Activated T-cell treated with anti-CD3 and anti-CD28 coated beads for 1 hour (primary cell): ENCODE data around the gene HDLBP.

Experiments used
- DNase-seq: peaks from one replicate; pipeline ENCODE4 v3.0.0-alpha.2; 2020; ENCODE audit warnings: low read depth

Gene HDLBP

DNA sequence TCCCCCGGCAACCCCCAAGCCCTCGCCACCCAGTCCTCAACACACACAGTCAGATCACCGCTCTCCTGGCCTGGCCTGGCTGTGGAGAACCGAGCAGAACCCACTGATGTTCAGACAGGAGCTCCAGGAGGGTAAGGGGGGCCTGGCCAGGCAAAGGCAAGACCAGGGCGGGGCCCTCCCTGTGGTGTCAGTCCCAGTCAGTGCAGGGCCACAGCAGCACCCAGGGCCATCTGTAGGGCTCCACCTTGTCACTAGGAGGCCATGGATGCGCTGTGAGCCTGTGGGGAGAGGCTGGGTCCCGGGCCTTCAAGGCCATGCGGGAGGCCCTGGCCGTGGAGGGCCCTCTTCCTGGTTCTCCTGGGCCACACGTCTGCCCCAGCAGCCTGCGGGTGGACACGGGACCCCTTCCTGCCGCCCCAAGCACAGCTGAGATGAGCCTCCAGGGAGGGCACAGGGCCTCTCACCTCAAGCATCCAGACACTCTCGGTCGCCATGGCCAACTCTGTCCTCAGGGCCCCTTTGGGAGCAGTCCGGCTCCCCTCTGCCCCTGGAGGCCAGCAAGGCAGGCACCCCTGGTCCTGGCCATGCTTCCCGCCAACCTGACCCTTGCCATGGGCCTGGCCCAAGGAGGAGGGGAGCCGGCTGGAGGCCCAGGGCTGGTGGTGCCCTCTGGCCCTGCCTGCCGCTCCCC lies 125.0 kb downstream of the HDLBP start:
- DNase-seq, result no peak

DNA sequence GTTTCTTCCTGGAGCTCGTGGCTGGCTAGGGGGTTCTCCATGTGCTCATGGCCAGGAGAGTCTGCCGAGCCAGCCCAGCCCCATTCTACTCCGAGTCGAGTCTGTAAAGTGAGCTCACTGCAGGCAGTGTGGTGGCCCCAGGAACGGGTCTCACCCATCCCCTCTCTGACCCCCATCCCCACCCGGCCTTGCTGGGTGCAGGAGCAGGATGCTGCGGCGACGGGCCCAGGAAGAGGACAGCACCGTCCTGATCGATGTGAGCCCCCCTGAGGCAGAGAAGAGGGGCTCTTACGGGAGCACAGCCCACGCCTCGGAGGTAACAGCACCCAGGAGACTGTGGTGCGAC lies 125.6 kb downstream of the HDLBP start:
- DNase-seq, result no peak

DNA sequence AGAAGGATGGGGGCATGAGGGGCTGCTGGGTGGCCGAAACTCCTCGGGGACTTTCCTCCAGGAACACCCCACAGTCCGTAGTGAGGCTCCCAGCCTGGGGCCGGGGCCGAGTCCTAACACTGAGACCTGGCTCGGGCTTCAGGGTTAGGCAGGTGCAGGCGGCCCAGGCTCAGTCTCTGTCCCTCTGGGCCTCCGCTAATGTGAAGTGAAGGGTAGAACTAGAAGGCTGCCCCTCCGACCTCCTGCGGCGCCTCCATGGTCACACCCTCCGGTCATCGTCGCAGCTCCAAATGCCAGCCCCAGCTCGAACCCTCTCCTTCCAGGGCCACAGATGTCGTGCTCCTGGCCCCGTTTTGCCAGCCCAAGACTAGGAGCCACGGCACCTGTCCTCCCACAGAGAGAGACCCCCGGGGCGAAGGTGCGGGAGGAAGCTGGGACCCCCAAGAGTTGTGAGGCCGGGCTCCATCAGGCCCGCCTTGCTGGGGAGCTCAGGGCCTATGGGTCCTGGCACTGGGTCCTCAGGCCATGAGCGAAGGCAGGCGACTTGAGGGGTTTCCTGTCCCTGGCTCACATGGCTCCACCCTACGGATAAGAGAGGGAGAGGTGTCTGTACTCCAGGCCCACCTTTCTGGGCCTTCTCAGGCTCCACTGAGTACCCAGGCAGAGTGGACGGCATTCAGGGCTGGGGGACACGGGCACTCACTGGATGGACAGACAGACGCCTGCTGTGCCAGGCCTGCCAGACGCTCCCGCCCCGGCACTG lies 126.2 kb downstream of the HDLBP start:
- no peak for DNase-seq

DNA sequence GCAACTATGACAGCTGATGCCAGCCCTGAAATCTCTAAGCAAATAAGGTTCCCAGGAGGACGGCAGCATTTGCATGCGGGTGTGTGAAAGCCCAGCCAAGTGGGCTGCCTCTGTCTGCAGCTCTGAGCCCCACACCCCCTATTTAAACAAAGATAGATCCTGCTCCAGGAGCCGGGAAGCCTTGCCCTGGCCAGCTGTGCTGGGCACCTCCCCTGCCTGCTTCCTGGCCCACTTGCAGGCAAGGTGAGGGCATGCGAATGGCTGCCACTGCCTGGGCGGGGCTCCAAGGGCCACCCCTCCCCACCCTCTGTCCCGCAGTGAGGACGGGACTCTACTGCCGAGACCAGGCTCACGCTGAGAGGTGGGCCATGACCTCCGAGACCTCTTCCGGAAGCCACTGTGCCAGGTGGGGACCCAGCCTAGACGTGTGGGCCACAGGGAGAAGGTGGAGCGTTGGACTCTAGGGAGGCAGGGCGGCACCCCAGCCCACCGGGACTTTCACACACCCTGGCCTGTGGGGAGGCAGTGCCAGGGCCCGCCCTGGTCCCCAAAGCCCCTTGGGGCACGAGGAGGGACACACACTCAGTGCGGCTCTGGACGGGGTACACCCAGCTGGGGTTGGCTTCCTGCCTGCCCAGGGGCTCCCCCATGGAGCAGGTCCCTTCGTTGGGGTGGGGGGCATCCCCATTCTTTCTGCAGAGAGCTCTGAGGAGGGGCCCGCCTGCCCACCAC lies 126.9 kb downstream of the HDLBP start, which contains the start of gene ANO7:
Gene ANO7 (plus strand): TSS at position 317 of the 732 bp plus-strand sequence. CDS start 1,387 bp downstream, outside the sequence.
- no peak for DNase-seq

DNA sequence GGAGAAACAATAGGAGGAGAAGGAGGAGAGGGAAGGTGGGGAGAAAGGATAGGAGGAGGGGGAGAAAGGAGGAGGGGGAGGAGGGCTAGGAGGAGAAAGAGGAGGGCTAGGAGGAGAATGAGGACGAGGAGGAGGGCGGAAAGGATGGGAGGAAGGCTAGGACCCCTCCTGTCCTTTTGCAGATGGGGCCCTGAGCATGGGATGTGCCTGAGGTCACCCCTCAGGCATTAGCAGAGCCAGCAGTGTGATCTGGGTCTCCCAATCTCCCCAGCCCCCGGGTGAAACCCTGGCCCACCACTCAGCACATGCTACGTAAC lies 127.6 kb downstream of the HDLBP start:
- no peak for DNase-seq

DNA sequence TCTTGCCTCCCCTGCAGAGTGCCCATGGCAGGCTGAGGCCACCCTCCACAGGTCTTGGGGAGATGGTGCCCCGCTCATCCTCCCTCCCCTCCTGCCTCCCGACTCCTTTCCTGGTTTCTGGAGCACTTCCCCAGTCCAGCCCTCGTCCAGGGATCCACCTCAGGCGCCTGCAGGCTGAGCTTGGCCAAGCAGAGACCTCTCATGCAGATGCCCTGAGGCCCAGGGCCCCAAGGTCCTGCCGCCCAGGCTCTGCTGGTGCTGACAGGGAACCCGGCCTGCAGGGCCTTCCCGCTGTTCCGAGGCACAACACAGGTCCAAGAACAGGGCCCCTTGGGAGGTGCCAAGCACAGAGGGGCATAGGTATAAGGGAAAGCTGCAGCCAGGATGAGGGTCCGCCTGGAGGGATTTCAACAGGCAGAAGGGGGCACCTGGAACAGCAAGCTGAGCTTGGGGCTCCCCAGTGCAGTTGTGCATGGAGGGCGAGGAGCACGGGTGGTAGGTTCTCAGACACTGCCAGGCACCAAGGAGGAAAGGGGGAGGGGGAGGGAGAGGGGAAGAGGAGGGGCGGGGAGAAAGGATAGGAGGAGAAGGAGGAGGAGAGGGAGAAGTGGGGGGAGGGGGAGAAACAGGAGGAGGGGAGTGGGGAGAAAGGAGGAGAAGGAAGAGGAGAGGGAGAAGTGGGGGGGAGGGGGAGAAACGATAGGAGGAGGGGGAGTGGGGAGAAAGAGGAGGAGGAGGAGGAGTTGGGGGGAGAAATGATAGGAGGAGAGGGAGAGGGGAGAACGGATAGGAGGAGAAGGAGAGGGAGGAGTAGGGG lies 128.2 kb downstream of the HDLBP start:
- DNase-seq, result no peak

DNA sequence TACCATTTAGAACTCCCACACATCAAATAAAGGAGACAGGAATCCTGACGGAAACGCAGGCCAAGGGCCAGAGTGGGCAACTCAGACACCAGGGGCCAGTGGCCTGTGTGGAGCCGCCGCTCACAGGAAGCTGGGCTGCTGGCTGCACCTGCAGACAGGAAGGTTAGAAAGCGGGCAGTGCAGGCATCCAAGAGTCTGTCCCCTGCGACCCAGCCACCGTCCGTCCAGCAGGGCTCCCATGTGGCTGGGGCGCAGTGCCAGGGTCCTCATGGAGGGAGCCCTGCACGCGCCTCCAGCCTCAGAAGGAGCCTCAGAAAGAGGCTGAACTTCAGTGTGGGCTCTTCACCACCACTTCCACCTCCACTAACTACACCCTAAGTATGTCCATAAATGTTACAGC lies 129.5 kb downstream of the HDLBP start:
- DNase-seq, result no peak

DNA sequence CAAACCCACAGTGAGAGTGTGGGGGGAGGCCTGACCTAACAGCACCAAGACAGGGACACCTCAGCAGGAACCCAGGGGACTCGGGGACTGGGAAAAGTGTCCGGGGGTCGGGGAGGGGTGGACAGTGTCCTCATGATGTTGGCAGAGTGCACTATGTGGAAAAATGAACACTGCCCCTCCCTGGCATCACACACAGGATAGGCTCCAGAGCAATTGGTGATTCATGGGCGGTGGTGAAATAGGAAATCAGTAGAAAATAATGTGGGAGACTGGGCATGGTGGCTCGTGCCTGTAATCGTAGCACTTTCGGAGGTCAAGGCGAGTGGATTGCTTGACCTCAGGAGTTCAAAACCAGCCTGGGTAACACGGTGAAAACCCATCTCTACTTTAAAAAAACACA lies 130.6 kb downstream of the HDLBP start:
- no peak for DNase-seq

DNA sequence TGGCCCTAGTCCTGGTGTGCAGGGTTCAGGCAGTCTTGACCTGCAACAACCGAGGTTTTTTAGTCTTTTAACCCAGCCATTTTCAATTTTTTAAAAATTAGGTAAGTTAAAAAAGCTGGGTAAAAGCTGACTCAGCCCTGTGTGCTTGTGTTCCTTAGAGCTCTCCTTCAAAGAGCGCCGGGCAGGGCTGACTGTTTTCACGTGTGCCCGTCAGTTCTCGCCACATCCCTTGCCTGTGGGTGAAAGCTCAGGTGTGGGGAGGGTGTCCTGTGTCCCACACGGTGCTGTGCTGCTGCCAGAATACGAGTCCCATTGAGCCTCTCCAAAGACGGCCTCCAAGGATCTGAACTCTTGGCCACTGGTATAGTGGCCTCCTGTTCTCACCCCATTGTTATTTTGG lies 132.3 kb downstream of the HDLBP start:
- DNase-seq, result no peak

DNA sequence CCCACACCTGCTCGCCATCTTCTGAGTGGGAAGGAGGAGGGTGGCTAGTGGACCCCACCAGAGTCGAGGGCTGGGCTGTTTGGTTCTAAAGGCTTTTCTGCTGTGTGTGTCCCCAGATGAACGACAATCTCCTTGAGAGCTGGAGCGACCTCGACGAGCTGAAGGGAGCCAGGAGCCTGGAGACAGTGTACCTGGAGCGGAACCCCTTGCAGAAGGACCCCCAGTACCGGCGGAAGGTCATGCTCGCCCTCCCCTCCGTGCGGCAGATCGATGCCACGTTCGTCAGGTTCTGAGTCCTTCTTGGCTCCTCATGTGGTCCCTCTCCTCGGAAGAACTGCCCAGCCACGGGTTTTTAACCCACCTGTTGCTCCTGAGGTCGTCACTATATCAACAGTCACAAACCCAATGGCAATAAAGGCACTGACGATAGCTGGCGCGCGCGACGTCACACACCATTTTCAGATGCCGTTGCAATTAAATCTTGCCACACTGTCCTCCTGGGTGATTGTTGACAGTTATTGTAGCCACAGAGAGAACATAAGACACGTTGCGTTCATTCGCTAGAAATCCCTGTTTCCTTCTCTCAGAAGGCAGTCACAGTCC lies 132.8 kb downstream of the HDLBP start:
- DNase-seq, result no peak

DNA sequence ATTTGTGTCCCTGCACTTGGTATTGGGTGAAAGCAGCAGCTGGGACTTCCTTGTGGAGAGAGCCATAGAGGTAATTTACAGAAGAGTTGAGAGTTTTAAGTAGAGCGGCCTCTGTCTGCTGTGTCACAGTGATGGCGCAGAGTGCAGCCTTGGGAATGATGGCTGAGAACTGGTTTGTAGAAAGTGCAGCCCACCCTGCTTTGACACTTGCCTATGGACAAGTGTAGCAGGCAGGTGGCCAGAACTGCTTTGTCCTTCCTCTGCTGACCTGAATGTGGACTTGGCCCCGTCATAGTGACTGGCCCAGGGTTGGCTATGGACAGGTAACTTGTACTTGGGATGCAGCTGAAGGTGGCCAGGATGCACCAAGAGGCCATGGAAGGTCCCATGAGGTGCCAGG lies 133.3 kb downstream of the HDLBP start:
- no peak for DNase-seq

DNA sequence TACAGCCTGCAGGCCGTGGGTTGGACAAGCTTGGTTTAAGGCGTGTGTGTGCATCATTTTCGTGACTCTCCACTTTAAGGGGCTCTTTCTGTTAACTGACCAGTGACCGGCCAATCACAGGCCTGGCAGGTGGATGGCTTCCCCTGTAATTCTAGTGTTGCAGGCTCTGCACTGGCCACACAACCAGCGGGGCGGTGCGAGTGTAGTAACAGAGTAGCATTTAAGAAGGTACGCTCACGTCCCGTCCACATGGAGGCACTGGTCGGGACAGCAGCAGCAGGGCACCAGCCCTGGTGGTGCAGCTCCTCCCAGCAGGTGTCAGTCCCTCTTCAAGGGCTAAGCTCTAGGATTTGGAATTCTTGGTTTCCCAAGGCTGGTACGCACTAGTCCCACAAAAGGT lies 135.0 kb downstream of the HDLBP start:
- no peak for DNase-seq

DNA sequence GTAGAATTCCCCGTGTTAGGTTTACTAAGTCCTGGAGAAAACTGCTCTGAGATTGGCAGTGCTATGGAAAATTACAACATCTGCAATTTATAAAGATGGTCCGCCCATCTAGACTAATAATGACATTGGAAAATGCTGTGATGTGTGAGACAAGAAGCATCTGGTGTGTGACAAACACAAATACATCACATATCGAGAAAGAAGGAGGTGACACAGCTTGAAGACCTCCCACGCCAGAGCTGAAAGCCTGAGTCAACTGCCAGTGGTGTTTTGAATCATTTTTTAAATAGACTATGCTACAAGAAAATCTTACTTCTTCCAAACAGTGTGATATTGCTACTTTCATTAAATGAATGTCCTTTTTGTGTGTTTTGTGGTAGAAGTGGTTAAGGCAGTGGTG lies 135.6 kb downstream of the HDLBP start:
- no peak for DNase-seq

DNA sequence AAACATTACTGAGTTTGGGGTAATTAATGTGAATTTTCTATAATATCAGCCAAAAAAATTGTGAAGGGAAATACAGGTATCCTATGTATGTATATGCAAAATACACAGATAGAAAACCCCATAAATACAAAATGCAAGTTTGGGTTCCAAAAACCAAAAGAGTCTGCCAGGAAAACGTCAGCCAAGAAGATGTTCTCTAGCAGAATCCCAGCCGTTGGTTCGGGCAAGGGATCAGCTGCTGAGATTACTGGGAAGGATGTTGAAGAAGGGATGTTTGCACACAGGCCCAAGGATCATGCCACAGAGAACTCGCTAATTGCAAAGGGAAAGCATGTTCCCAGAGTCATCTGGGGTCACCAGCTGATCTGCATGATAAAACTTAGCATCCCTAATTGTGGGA lies 136.5 kb downstream of the HDLBP start:
- DNase-seq, result no peak

DNA sequence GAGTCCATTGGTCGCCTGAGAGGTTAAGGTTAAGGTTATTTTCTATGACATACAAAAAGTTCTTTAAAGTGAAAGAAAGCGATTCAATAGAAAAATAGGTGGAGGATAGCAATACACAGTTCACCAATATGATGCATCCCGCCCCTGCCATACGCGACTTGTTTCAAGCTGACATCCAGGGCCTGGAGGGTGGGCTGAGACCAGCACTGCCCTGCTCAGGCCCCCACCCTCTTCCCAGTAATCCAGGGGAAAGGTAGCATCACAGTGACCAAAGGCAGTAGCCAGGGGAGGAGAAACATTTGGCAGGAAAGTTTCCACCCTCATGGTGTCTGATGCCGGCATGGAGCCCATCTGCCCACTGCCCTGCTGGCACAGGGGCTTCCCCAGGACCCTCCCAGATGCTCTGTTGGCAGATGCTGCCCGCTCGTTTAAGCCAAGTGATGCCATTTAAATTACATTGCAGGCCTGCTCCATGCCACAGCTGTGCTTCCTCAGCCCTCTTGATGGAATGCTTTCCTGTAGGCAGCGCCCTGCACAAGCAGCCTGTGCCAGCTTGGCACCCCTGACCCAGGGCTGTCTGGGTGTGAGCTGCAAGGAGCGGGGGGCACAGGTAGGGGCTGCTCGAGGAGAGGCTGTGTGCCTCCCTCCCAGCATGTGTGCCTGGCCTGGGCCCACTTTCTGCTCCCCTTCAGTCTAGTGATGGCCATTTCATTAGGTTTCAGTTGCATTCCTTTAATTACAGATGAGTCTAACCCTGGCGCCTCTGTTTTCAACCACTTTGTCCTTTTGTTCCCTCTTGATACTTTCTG lies 137.7 kb downstream of the HDLBP start:
- no peak for DNase-seq
